IPS-NIHi7 (cell line): ENCODE results near the gene IL23R.

Source experiments
- DNase-seq: peaks from one replicate; pipeline ENCODE4 v3.0.0; 2012; ENCODE audit warnings: mixed read lengths; ENCODE audit errors: extremely low spot score

Gene IL23R

DNA sequence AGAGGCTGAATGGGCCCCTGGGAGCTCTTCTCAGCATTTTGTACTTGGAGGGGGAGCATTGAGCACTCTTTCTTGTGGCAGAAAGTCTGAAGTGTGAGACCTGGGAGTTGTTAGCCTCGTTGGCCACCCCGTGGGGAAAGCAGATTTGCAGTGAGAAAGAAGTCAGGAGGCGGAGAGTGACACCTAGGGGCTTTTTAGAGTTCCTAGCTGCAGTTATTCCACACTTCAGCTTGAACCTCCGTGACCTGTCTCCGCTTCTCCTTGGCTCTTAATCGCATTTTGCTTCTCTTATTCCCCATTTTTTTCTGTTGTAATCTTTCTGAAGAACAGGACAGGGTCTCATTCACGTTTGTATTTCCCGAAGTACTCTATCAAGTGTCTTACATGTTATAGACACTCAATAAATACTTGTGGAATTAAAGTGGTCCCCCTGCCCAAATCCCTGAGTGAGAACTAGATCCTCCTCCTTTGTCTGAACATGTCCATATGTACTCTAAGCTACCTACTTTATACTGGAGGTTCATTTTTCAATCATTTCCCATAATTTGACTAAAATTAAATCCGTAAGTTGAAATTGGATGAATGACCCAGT lies 17.0 kb upstream of the IL23R start:
- peak; percentile 80 for DNase-seq

DNA sequence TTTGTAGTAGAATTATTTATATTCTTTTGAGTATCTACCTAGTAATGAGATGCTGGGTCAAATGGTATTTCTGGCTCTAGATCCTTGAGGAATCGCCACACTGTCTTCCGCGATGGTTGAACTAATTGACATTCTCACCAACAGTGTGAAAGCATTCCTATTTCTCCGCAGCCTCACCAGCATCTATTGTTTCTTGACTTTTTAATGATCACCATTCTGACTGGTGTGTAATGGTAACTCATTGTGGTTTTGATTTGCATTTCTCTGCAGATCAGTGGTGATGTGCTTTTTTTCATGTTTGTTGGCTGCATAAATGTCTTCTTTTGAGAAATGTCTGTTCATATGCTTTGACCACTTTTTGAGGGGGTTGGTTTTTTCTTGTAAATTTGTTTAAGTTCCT lies 15.3 kb upstream of the IL23R start:
- DNase-seq: no peak

DNA sequence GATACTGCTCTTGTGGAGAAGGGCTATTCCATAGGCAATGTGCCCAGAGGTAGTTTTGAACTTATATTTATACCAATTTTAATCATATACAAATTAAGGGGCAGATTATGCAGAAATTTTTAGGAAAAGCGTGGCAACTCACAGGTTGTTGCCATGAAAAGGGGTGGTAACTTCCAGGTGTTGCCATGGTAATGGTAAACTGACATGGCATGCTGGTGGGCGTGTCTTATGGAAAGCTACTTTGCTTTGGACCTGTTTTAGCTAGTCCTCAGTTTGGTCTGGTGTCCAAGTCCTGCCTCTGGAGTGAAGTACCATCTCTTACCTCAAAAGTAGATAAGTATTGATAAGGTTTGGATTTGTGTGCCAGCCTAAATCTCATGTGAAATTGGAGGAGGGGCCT lies 7.9 kb upstream of the IL23R start:
- no peak for DNase-seq

DNA sequence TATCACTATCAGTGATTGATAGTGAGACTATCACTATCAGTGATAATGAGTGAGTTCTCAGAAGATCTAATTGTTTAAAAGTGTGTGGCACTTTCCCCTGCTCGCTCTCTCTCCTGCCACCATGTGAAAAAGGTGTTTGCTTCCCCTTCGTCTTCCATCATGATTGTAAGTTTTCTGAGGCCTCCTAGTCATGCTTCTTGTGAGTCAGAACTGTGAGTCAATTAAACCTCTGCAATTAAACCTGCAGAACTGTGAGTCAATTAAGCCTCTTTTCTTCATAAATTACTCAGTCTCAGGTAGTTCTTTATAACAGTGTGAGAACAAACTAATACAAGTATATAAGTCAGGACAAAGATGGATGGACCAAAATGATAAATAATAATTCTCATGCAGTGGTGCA lies 7.0 kb upstream of the IL23R start:
- no peak for DNase-seq

DNA sequence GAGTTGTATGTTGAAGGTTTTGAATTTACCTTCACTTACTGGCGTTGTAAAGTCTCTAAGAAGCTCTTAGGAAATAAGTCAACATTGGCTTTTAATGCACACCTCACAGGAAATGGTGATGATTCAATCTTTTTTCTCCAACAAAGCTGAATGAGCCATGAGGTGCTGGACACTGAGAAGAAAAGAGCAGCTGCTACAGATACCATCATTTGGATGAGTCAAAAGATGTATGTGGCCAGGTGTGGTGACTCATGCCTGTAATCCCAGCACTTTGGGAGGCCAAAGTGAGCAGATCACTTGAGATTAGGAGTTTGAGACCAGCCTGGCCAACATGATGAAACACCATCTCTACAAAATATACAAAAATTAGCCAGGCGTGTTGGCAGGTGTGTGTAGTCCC lies 3.3 kb upstream of the IL23R start:
- no peak for DNase-seq

DNA sequence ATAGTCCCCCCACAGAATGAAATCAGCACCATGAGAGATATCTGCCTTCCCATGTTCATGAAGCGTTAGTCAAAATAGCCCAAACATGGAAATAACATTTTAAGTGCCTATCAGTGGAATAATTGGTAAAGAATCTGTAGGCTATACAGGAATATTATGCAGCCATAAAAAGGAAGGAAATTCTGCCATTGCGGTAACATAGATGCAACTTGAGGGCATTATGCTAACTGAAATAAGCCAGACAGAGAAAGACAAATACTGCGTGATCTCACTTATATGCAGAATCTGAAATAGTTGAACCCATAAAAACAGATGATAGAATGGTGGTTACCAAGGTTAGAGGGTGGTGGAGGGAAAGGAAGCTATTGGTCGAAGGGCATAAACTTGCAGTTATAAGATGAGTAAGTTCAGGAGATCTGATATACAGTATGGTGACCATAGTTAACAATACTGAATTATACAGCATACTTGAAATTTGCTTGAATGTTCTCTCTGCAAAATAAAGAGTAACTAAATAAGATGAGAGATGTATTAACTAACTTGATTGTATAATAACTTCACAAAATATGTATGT lies 699 bp upstream of the IL23R start:
- DNase-seq: no peak

DNA sequence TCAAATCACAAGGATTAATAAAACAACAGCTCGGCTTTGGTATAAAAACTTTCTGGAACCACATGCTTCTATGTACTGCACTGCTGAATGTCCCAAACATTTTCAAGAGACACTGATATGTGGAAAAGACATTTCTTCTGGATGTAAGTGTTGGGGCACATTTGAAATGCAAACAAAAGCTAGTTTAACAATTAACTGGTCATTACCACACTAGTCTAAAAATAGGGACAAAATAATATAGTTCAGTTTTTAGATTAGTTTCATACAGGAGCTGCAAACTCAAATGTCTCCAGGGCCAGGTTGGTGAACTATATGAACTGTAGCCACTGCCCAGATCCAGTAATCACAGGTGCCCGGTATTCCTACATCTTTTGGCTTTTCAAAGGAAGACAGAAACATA lies 3.2 kb downstream of the IL23R start:
- DNase-seq: no peak

DNA sequence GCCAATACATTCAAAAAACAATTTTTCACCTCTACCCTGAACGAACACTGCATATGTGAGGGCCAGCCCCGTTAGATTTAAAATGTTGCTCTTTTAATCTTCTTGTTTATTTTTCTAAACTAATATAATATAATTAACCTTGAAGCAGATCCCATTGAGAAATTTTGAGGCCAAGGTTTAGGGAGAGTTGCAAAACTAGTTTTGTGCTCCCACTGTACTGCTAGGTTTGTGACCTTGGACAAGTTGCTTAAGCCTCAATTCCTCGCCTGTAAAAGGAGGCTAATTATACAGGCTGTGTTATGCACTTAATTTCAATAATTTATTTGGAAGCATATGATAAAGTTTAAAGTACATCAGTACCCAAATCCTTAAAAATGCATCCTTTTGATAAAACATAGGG lies 3.7 kb downstream of the IL23R start:
- no peak for DNase-seq

DNA sequence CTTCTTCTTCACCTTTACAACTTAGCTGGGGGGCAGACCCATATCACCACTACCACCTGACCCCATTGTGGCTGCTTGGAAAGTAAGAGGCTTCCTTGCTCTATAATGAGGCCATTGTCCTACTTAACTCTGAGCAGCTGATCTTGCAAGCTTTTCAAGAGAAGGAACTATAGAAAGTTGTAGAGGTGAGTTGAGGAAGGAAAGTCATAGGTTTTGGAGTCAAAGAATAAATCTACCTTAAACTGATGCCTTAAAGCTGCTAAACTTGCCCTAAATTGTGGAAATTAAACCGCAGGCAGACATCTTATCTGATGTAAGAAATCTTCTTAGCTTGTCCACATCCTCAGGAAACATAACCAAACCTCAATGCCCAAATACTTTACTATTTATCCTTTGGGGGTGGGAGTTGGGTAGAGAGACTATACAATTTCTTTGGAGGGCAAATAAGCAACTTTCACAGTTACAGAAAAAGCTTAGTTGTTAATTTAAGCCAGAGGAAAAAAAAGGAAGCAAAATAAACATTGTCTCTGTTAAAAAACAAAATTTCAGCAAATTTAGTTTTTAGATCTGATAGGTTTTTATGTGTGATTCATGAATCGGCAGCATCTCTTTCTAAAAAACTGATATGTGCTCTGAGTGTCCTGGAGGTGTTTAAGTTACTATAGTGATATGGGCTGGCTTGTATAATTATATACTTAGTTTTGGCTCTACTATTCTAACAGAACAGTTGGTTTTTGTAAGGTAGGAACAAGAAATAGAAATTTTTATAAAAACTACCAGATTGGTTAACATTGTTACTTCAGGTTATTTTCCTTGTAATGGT lies 4.7 kb downstream of the IL23R start:
- no peak for DNase-seq

DNA sequence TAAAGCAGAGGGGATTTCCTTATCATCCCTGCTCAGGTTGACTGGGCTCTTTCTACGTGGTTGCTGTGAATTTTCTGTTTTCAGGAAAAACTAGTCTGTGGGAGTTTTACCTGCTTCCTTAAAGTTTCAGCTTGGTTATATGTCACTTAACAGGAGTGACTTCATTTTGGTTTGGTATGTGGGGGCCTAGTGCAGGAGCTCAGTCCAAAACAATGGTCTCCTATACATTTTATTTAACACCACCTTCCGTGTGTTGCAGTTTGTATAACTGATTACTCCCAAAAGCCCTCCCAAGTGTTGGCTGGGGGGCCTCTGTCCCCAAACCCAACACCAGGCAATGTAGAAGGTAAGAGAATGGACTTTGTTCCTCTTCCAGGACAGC lies 5.3 kb downstream of the IL23R start:
- no peak for DNase-seq

DNA sequence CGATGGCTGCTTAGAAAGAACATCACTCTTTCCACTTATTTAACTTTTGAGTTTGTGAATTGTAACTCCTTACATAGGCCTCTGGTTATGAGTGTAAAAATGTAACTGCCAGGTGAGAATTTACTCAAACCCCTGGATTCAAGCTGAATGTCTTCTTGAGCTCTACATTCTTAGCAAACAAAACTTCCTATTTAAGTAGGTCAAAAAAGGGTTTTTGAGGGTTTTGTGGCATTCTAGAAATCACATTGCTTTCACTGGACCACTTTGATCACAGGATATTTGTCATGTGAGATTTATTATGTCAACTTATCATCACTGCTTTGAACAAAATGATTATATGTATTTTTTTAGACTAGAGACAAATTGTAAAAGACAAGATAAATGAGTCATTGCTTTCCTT lies 5.7 kb downstream of the IL23R start:
- DNase-seq: no peak

DNA sequence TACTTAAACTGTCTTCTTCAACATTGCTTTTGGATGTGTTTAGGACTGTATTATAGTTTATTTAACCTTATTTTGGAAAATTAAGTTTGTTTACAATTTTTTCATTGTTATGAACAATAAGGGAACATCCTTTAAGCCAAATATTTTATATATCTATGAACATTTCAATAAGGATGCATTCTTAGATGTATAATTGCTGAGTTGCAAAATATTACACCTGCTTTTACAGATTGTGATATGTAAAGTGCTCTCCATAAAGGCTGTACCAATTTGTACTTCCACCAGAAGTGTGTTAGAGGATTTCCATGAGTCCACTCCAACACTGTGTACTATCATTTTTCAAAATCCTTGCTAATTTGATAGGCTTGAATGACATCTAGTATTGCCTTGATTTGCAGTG lies 7.7 kb downstream of the IL23R start:
- DNase-seq: no peak

DNA sequence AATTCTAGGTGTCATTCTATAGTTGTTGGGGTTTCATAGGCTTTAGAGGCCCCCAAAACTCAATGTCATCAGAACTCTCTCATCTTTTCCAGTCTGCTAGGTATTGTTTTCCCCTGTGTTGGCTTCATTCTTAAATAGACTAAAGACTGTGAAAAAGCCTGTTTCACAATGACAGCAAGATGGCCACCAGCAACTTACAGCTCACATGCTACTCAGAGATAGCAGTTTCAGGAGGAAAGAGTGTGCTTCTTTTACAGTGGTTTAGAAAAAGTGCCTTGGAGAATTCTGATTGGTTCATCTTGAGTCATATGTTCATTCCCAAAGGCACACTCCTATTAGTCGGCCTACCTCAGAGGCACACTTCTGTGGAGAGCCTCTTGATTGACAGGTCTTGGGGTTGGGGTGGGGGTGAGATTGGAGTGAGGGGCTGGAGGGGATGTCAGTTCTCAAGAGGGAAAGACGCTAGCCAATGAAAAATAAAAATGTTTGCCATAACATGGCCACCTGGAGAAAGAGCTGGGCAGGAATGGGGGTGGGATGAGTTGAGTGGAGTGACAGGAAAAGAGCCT lies 8.5 kb downstream of the IL23R start:
- no peak for DNase-seq

DNA sequence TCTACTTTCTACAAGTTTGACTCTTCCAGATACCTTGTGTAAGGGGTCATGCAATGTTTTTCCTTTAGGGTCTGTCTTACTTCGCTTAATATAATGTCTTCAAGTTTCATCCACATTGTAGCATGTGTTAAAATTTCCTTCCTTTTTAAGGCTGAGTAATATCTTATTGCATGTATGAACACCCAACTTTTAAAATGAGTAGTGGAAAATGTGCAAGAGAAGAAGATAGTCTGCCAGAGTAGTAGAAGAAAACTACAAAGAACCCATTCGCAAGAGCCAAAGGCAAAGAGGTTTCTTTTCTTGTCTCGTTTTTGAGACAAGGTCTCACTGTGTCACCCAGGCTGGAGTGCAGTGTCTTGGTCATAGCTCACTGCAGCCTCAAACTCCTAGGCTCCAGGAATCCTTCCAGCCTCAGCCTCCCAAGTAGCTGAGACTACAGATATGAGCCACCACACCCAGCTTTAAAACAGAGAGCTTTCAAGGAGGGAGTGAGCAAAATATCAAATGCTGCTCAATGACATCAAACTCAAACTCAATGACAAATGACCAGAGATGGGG lies 9.4 kb downstream of the IL23R start:
- DNase-seq: no peak

DNA sequence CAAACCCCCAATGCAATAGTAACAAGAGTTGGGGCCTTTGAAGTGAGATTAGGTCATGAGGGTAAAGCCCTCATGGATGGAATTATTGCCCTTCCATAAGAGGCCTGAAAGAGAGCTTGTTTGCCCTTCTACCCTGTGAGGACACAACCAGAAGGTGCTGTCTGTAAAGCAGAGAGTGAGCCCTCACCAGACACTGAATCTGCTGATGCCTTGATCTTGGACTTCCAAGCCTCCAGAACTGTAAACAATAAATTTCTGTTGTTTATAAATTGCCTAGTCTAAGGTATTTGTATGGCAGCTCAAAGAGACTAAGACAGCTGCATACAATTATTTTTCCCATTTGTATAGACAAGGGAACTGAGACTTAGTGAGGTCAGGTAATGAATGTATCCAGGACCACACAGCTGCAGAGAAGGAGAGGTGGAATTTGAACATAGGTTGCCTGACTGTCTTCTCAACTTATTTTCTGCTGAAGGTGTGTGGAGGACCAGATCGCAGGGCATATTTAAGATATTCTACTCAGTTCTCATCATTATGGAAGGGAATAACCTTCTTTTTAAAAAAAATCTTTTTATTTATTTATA lies 18.7 kb downstream of the IL23R start:
- no peak for DNase-seq

DNA sequence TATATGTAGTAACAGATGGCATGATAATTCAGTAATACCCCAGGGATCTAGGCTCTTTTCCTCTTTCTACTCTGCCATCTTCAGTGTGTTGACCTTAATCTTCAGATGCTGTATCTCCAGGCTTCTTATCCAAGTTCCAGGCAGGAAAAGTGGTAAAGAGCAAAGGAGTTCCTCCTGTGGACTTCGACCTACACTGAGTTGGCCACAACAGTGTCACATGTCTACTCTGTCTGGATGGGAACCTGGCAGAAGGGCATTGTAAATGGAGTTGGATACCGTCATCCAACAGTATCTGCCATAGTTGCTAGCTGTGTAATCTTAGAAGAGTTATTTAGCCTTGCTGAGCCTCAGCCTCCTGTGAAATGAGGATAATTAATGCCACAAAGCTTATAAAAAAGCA lies 21.9 kb downstream of the IL23R start:
- DNase-seq: no peak

DNA sequence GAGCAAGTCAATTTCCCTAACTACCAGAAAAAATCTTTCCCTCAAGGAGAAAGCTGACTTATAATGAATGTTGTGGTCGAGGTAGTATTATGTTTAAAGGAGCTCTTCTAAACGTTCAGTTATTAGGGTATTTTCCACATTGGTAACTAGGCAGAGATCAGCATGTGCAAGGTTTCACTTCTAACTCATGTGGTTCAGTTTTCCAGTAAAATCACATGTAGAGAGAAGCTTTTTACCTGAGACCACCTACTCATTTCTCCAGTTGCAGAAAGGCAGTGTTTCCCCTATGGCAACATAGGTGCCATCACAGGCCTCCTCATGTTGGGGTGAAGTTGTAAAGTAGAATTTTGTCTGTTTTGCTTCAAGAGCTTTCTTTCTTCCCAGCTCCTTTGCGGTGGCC lies 23.7 kb downstream of the IL23R start:
- DNase-seq: no peak

DNA sequence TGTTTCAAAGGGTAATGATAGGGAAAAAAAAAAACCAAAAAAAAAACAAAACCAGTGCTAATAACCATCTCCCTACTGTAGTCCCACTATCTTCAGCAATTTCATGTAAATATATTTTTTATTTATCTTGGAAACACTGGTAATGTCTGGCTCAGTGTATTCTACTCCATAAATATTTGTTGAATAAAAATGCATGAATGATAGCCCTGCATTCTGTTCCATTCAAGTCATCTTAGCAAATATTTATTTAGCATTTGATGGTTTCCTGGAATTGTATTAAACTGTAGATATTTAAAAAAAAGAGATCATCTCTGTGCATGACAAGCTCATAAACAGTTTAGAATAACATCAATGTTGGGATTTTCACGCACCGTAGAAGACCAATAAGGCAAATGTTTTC lies 24.2 kb downstream of the IL23R start:
- DNase-seq: no peak

DNA sequence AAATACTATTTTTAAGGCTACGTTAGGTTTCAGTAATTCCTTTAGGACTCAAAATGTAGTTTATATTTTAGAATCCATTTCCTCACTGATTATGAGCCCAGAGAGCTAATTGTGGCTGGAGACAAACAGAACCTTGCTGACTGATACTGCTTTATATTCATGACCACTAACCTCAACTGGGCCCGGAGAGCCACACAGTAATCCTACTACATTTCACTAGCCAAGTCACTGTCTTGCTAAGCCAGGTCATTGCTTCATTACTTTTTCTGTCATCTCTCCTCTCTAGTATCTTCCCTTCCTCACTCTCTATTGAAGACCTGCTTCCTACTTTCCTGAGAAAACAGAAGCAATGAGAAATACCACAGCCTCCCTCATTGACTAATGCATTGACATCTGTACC lies 24.7 kb downstream of the IL23R start:
- no peak for DNase-seq

DNA sequence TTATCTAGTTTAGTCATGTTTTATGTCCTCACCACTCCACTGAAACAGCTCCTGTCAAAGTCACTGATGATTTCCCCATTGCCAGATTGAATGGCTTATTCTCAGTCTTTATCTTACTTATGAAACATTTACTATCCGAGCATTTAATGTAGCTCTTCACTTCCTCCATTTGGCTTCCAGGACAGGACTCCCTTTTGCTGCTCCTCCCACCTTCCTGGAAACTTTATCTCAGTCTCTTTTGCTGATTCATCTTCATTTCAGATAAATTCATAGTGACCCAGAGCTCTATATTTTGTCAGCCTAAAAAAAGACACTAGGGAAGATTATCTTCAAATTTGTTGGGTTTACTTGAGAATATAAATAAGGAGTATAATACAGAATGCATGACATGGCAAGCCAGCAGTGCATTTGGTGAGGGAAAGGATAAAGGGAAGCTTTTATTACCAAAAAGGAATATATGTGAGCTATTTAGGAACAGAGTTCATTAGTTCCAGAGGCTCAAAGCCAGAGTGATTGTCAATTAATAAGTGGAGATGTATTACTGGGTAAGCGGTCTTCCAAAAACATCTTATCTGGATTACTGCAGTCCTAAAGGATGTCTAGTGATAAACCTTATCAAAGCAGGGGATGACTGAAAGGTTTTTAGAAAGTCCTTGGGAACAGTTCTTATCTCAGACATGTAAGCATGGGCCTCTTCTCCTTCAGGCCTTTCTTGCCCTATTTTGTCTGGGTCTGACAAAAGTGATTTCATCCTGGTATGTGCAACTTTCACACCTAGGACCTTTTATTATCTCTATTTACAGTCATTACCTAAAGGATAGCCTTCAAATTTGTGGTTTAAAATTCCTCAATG lies 25.6 kb downstream of the IL23R start:
- DNase-seq: no peak

DNA sequence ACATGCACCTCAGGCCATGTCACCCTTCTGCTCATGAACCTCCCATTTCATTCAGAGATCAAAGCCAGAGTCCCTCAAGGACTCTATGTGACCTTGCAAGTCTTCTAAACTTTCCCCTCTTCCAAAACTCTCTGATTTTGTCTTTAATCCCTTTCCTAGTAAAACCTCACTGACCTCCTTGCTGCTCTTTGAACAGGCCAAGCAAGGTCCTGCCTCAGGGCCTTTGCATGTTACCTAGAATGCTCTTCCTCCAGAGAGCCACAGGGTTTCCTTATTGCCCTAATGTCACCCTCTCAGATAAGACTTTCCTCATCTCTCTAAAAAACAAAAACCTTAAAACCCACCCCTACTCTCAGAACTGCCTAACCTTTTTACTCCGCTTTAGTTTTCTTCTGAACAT lies 26.6 kb downstream of the IL23R start:
- DNase-seq: no peak

DNA sequence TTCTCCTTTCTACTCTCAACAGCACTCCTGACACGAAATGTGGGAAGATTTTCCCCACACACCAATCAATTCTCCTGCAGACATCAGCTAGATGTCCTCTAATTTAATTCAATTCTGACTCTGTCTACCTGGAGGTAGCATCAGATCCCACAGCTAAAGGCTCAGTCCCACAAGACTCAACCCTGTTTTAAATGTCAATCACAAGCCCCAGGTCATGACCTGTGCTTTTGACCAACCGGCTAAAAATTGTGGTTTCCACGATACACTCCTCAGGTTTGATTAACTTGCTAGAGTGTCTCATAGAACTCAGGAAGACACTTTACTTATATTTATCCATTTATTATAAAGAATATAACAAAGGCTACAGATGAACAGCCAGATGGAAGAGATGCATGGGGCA lies 27.4 kb downstream of the IL23R start:
- no peak for DNase-seq
